ENCODE measurements around the gene UGGT1.
"Not testable (repeated sequence)": the region's sequence is repeated elsewhere in the genome, so short reads cannot be mapped to it uniquely, and the experiment has no call there.

The UGGT1 gene

GRCh38 chr2:128115921-128116623, 25.1 kb downstream of the UGGT1 start:
- DNase-seq = no peak

GRCh38 chr2:128134573-128134972, 43.6 kb downstream of the UGGT1 start:
- no peak for DNase-seq

DNA sequence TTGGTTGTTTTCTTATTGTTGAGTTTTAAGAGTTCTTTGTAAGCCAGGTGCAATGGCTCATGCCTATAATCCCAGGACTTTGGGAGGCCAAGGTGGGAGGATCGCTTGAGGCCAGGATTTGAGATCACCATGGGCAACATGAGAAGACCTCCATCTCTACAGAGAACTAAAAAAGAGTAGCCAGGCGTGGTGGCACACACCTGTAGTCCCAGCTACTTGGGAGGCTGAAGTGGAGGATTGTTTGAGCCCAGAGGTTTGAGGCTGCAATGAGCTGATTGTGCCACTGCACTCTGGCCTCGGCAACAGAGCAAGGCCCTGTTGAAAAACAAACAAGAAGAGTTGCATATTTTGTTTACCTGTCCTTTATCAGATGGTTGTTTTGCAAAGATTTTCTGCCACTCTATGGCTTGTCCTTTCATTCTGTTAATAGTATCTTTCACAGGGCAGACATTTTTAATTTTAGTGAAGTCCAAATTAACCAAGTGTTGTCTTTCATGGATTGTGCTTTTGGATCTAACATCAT, 46.2 kb downstream of the UGGT1 start:
- no peak for DNase-seq

DNA sequence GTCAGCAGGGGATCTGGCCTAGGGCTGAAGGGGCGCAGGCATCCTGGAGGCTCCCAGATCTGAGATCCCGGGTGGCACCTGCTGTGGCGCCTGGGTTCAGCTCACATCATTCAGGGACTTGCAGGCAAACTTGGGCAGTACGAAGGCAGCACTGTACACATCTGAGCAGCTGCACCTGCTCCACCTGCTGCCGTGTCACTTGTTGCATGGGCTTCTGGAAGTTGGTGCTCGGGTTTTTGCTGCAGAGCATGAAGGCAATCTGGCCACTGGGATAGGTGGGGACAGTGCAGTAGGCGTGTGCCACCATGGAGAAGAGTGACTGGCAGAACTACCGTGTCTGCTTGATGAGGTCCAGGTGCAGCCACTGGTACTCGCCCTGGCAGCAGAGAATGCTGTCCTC, 48.6 kb downstream of the UGGT1 start:
- no peak for DNase-seq

GRCh38 chr2:128145651-128146050, 54.7 kb downstream of the UGGT1 start:
- no peak for DNase-seq

GRCh38 chr2:128153786-128154185, 62.8 kb downstream of the UGGT1 start:
- DNase-seq = no peak

DNA sequence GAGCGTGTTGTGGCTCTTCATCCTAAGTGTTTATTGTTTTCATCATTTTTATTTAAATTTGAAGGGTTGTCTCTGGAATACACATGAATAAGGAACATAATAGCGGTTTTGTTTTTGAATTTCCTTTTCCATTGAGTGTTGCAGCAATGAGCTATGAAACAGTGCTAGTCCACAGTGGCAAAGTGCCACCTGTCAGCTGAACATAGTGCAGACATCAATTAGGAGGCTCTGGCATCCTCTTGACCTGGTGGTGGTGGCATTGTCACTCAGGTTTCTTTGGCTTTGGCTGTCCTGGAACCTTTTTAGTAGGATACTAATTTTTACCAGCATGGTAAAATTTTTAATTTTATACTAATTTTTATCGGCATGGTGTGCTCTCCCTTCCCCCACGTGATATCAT, 63.2 kb downstream of the UGGT1 start:
- DNase-seq = no peak

GRCh38 chr2:128155970-128156369, 65.0 kb downstream of the UGGT1 start:
- DNase-seq = no peak

DNA sequence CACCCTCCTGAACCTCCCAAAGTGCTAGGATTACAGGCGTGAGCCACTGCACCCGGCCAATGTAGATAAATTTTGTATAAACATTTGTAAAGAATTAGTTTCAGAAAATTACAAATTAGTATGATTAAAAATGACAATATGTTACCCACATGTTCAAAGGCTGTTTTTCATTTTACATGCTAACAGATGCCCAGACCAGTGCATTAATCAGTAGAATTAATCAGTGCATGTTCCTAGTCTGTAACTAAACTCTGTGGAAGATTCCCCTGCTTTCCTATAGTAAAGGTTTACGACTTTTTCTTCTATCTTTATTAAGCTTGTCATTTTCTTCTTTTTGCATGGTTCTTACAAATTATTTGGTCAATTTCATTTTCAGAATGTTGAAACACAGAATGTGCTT, 65.8 kb downstream of the UGGT1 start:
- no peak for DNase-seq

GRCh38 chr2:128157644-128158043, 66.6 kb downstream of the UGGT1 start:
- DNase-seq = no peak

DNA sequence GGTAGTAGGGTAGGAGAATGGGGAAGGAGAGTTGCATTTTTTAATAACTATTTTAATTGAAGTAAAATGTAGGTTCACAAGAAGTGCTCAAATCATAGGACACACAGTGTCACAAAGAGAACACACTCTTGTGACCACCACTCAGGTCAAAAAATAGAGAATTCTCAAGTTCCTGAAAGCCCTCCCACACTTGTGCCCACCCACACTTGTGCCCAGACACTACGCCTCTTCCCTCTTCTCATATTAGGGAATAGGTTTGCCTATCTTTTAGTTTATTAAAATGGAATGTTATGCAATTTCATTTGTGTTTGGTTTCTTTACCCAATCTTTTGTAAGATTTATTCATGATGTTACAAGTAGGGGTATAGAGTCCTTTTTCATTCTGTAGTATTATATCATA, 67.2 kb downstream of the UGGT1 start:
- no peak for DNase-seq

DNA sequence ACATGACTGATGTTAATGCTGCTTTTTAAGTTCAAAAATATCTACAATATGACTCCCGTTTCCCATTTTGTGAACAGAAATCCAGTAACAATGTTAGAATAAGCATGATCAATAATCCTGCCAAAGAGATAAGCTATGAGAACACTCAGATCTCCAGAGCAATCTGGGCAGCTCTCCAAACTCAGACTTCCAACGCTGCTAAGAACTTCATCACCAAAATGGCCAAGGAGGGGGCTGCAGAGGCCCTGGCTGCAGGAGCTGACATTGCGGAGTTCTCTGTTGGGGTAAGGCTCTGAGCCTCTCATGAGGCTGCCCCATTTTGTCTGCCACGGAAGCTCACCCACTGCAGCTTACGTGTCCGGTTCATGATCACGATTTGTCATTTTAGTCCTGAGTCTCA, 68.4 kb downstream of the UGGT1 start:
- no peak for DNase-seq

DNA sequence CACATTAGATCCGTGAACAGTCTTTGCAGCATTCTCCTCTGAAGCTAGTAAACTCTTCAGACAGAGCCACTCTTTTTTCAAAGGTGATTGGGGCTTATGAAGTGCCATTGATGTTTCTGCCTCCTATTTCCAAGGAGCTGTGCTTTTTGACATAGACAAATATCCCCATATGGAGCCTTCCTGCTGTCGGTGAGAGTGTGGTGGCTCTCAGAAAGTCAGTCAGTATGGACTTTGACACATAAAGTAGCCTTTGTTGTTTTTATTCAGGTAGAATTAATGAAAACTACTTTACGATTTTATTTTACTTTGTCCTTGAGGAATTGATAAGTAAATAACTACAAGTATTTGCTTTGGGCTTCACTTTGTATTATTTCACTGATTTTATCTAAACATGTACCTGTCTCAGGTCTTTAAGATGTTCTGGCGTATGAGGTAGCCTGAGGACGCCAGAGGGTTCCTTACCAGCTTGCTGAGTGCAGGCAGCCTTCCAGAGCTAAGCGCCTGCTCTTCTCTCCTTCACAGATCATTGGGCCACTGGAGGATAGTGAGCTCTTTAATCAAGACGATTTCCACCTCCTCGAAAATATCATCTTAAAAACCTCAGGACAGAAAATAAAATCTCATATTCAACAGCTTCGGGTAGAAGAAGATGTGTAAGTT, 69.7 kb downstream of the UGGT1 start:
- DNase-seq = no peak

DNA sequence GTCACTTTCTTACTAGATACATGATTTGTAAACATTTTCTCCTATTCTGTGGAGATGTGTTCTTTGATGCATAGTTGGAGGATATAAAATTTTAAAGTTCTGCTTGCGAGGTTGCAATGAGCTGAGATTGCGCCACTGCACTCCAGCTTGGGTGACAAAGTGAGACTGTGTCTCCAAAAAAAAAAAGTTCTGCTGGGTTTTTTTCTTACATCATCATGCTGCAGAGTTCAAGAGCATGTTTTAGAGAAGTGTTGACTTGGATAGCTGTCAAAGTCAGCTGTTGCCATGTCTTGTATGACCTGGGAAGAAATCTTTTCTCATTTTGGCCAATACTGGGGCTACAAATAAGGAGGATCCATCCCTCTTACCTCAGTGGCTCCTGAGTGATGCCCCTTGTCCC, 71.3 kb downstream of the UGGT1 start:
- no peak for DNase-seq

DNA sequence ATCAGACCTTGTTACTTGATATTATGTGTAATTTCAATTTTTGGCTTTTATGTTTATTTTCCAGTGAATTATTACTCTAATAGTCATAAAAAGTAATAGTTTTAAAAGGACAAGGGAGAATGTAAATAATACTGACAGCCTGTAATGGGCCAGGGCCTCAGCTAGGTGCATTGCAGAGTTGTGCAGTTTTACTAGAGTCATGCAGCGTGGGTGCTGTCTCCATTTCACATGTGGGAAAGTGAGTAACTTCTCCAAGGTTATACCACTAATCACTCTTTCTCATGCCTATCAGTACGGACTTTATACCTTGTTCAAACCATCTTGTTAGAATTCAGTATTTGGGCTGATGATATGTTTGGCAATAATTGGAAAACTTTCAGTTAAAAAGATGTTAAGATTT, 73.3 kb downstream of the UGGT1 start:
- no peak for DNase-seq

DNA sequence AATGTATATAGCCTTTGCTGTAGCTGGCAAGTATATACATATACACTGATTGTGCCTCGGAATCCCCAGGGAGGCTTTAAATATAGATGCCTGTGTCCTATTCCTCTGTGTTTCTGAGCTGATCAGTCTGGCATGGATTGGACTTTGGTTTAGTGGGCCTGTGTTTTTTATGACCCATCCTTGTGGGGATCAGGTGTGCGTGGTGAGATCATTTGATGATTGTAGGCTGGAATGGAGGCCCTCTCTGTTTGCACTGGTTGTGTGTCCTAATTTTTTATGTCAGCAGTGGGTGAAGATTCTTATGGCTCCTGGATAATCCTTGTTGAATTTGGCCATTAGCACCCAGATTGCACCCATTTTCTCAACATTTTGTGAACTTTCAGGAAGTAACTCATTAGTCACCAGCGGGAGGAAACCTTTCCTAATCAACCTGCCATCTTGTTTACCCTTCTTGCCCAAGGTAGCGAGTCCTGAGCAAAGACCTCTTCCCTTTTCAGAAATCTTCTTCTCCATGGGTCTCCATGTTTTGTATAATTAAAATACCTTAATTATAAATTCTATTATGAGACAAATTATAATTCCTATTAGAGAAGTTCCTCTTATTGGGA, 75.8 kb downstream of the UGGT1 start:
- no peak for DNase-seq

DNA sequence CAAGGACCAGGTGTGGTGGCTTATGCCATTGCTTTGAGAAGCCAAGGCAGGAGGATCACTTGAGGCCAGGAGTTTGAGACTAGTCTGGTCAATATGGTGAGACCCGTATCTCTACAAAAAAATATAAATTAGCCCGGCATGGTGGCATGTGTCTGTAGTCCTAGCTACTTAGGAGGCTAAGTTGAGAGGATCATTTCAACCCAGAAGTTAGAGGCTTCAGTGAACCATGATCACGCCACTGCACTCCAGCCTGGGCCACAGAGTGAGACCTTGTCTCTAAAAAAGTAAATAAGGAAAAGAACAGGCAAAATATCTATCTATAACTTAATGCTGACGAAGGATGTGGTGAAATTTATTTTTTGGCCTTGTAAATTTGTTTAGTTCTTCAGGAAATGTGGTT, 78.1 kb downstream of the UGGT1 start:
- no peak for DNase-seq

DNA sequence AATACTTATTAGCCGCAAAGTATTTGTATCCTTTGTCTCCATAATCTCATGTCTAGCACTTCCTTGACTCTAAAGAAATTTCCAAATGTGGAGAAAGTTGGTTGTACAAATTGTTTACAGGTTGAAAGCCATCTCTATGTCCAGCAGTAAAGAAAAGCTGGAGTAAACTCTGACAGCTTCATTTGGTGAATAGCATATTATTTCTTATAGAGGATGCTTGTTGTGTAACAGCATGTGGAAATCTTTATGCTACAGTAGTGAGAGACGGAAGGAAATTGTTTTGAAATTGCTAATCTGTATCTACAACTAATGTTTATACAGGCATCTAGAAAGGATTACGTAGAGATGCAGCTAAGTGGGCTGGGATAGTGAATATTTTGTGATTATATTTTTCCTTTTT, 78.5 kb downstream of the UGGT1 start:
- no peak for DNase-seq

- DNase-seq = no peak
Observed at GRCh38 chr2:128169933-128170709, 79.1 kb downstream of the UGGT1 start.

DNA sequence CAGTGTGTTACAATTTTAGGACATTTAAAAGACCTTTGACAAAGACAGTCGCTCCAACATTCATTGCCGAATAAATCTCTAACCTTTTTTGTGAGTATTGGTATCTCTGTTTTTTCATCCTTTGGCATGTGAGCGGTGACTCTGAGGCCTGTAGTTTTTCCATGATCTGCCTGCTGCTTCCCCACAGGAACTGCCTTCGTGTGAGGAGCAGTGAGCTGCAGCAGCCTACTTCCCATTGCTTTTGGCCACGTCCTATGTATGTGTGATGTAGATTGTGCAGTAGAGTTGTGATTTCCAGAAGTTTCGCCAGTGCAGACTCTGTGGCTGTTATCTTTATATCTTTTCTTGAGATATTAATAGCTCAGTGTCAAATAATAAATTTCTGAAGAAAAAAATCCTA, 79.8 kb downstream of the UGGT1 start:
- DNase-seq = no peak

- DNase-seq = no peak
Observed at GRCh38 chr2:128172191-128172590, 81.2 kb downstream of the UGGT1 start.

DNA sequence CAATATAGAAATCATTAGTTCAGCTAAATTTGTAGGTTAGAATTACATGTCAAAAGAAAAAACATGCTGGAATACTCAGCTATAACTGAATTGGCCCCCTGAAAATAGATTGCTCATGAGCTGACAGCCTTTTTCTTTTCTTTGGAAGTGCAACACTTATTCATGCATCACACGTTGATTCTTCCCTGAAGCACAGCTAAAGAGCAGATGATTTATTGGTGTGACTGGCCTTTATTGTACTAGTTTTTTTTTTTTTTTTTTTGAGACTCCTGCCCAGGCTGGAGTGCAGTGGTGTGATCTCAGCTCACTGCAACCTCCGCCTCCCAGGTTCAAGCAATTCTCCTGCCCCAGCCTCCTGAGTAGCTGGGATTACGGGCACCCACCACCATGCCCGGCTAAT, 83.1 kb downstream of the UGGT1 start:
- DNase-seq = not testable (repeated sequence)

DNA sequence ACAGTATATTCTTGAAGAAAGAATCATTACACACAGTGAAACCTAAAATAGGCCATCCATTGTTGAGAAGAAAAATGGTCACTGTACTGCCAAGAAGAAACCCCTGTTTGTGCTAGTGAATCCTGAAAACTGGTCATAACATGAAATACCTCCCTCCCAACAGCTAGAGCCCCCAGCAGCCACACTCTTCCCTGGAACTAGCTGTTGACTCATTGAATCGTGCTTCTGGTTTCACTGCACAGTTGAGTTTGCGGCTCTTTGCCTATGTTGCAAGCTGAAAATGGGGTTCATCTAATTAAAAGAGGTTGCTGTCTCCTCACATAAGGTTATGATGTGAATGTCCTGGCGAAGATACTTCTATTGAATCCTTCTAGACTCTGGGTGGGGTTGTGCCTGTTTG, 86.3 kb downstream of the UGGT1 start:
- no peak for DNase-seq

Data from retina (tissue), 1 donor.